Measurements from ENCODE around the gene HAAO. TPM values are rescaled to one million over a fixed set of nuclear protein-coding genes. Genes with fewer than 3 reads are reported as not detected.

The HAAO gene
- total and polyA plus RNA-seq, 2 of the 13 experiments (the other 11 are each of a cell fraction or from before 2014, with no cell fraction given), result 36.1 to 42.7 TPM

- TF ChIP-seq PHF8 (CRISPR knock-in tag; IDR thresholded peaks at IDR 0.05), result peak; percentile 98
- peak; percentile 99 for TF ChIP-seq CEBPB (IDR thresholded peaks at IDR 0.05; ENCODE audit: borderline replicate concordance, low read depth, low read length)
- peak; percentile 50; the same call in 1 of the 2 replicates for TF ChIP-seq CREBL2 (CRISPR knock-in tag; IDR thresholded peaks at IDR 0.05; ENCODE audit: borderline replicate concordance)
- TF ChIP-seq MAFK (conservative IDR thresholded peaks at IDR 0.05 in 1 of 2, IDR thresholded peaks at IDR 0.05 in 1 of 2; ENCODE audit: low read length in 2 of 2), result 0 out of 4 replicates have a peak, but pooled peaks of 1 of the 2 experiments have one; percentile 16
- no peak; the same call in 1 of the 2 replicates for TF ChIP-seq ZNF644 (CRISPR knock-in tag; IDR thresholded peaks at IDR 0.05; ENCODE audit: low read depth)
- TF ChIP-seq ZNF383 (CRISPR knock-in tag; IDR thresholded peaks at IDR 0.05; ENCODE audit: borderline replicate concordance), result peak; percentile 82; the same call in 1 of the 2 replicates
- peak; percentile 97 for TF ChIP-seq ZSCAN21 (CRISPR knock-in tag; IDR thresholded peaks at IDR 0.05; ENCODE audit: borderline replicate concordance)
- peak; percentile 89; the same call in 1 of the 2 replicates for TF ChIP-seq ZNF567 (CRISPR knock-in tag; IDR thresholded peaks at IDR 0.05; ENCODE audit: borderline replicate concordance)
- TF ChIP-seq ZNF703 (CRISPR knock-in tag; IDR thresholded peaks at IDR 0.05; ENCODE audit: borderline replicate concordance), result peak; percentile 89; the same call in 1 of the 2 replicates
- peak; percentile 84 for TF ChIP-seq TAF1 (CRISPR knock-in tag; IDR thresholded peaks at IDR 0.05)
- TF ChIP-seq RBM39 (IDR thresholded peaks at IDR 0.05; ENCODE audit: low read depth, low read length, poor library complexity, severe bottlenecking), result peak; percentile 92
- peak; percentile 92 for TF ChIP-seq HDAC2 (CRISPR knock-in tag; IDR thresholded peaks at IDR 0.05)
- TF ChIP-seq SNAI1 (CRISPR knock-in tag; IDR thresholded peaks at IDR 0.05; ENCODE audit: borderline replicate concordance), result no peak
- peak; percentile 65 for TF ChIP-seq PRMT3 (CRISPR knock-in tag; IDR thresholded peaks at IDR 0.05; ENCODE audit: borderline replicate concordance, low read depth)
- peak; percentile 95 for TF ChIP-seq ZNF891 (CRISPR knock-in tag; IDR thresholded peaks at IDR 0.05)
- peak; percentile 97 for TF ChIP-seq REL (CRISPR knock-in tag; conservative IDR thresholded peaks at IDR 0.05)
- no peak for TF ChIP-seq RFX1 (IDR thresholded peaks at IDR 0.05)
- peak; percentile 96; the same call in 1 of the 2 replicates for TF ChIP-seq ZNF333 (CRISPR knock-in tag; IDR thresholded peaks at IDR 0.05; ENCODE audit: borderline replicate concordance)
- TF ChIP-seq ZNF382 (CRISPR knock-in tag; IDR thresholded peaks at IDR 0.05; ENCODE audit: borderline replicate concordance), result no peak
- peak; percentile 98; the same call in 1 of the 2 replicates for TF ChIP-seq FOXO4 (CRISPR knock-in tag; conservative IDR thresholded peaks at IDR 0.05)
- TF ChIP-seq ZNF615 (CRISPR knock-in tag; IDR thresholded peaks at IDR 0.05; ENCODE audit: borderline replicate concordance), result 0 out of 2 replicates have a peak, but pooled peaks have one; percentile 14
- TF ChIP-seq IKZF4 (CRISPR knock-in tag; IDR thresholded peaks at IDR 0.05; ENCODE audit: borderline replicate concordance, low read depth, not compliant biosample characterization), result peak; percentile 53
- TF ChIP-seq, protein P1, sequence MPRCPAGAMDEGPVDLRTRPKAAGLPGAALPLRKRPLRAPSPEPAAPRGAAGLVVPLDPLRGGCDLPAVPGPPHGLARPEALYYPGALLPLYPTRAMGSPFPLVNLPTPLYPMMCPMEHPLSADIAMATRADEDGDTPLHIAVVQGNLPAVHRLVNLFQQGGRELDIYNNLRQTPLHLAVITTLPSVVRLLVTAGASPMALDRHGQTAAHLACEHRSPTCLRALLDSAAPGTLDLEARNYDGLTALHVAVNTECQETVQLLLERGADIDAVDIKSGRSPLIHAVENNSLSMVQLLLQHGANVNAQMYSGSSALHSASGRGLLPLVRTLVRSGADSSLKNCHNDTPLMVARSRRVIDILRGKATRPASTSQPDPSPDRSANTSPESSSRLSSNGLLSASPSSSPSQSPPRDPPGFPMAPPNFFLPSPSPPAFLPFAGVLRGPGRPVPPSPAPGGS (CRISPR knock-in tag; IDR thresholded peaks at IDR 0.05), result peak; percentile 97; the same call in 1 of the 2 replicates
- TF ChIP-seq, protein P2, sequence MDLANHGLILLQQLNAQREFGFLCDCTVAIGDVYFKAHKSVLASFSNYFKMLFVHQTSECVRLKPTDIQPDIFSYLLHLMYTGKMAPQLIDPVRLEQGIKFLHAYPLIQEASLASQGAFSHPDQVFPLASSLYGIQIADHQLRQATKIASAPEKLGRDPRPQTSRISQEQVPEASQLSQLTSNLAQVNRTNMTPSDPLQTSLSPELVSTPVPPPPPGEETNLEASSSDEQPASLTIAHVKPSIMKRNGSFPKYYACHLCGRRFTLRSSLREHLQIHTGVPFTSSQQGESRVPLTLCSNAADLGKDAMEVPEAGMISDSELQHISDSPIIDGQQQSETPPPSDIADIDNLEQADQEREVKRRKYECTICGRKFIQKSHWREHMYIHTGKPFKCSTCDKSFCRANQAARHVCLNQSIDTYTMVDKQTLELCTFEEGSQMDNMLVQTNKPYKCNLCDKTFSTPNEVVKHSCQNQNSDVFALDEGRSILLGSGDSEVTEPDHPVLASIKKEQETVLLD (CRISPR knock-in tag; IDR thresholded peaks at IDR 0.05; ENCODE audit: low read depth), result peak; percentile 93
Measured at GRCh38 chr2:42810121-42810970, 18.0 kb upstream of the HAAO start (continued).
